ENCODE results near the gene RRP1B.

DNA sequence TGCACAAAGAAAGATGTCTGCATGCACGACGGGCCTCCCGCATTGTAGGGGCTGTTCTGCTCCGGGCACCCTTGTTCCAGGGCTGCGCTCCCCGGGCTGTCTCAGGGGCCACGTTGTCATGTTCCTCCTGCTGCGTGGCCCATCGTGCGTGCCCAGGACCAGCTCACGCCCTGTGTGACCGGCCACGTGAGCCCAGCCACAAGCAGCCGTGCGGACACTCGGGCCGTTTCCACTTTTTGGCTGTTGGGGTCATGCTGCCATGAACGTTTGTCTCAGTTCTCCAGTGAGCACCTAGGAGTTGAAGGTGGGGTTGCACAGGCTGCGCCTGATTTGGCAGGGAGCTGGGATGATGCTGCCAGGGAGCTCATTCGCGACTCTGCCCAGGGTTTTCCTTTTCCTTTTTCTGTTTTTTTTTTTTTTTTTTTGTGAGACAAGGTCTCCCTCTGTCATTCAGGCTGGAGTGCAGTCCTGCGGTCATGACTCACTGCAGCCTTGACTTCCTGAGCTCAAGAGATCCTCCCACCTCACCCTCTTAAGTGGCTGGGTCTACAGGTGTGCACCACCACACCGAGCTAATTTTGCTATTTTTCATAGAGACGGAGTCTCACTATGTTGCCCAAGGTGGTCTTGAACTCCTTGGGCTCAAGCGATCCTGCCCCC, 77.0 kb downstream of the RRP1B start:
- TF ChIP-seq ESRRG (CRISPR knock-in tag; IDR thresholded peaks at IDR 0.05) = no peak
- TF ChIP-seq, protein P1, sequence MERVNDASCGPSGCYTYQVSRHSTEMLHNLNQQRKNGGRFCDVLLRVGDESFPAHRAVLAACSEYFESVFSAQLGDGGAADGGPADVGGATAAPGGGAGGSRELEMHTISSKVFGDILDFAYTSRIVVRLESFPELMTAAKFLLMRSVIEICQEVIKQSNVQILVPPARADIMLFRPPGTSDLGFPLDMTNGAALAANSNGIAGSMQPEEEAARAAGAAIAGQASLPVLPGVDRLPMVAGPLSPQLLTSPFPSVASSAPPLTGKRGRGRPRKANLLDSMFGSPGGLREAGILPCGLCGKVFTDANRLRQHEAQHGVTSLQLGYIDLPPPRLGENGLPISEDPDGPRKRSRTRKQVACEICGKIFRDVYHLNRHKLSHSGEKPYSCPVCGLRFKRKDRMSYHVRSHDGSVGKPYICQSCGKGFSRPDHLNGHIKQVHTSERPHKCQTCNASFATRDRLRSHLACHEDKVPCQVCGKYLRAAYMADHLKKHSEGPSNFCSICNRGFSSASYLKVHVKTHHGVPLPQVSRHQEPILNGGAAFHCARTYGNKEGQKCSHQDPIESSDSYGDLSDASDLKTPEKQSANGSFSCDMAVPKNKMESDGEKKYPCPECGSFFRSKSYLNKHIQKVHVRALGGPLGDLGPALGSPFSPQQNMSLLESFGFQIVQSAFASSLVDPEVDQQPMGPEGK (CRISPR knock-in tag; IDR thresholded peaks at IDR 0.05; ENCODE audit: borderline replicate concordance) = no peak
- no peak for TF ChIP-seq ARNTL (CRISPR knock-in tag; IDR thresholded peaks at IDR 0.05; ENCODE audit: borderline replicate concordance, low read depth)
- TF ChIP-seq ISL1 (CRISPR knock-in tag; IDR thresholded peaks at IDR 0.05) = no peak
- no peak for TF ChIP-seq TOX (CRISPR knock-in tag; IDR thresholded peaks at IDR 0.05; ENCODE audit: borderline replicate concordance)
- no peak for TF ChIP-seq ZNF8 (CRISPR knock-in tag; IDR thresholded peaks at IDR 0.05)
- TF ChIP-seq ZFP30 (CRISPR knock-in tag; IDR thresholded peaks at IDR 0.05) = no peak
- no peak for TF ChIP-seq GLIS3 (CRISPR knock-in tag; IDR thresholded peaks at IDR 0.05)
- no peak for TF ChIP-seq ZC3H10 (CRISPR knock-in tag; IDR thresholded peaks at IDR 0.05)
- TF ChIP-seq, protein P2, sequence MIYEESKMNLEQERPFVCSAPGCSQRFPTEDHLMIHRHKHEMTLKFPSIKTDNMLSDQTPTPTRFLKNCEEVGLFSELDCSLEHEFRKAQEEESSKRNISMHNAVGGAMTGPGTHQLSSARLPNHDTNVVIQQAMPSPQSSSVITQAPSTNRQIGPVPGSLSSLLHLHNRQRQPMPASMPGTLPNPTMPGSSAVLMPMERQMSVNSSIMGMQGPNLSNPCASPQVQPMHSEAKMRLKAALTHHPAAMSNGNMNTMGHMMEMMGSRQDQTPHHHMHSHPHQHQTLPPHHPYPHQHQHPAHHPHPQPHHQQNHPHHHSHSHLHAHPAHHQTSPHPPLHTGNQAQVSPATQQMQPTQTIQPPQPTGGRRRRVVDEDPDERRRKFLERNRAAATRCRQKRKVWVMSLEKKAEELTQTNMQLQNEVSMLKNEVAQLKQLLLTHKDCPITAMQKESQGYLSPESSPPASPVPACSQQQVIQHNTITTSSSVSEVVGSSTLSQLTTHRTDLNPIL (CRISPR knock-in tag; IDR thresholded peaks at IDR 0.05; ENCODE audit: low read depth) = no peak
- no peak for TF ChIP-seq ZFP3 (CRISPR knock-in tag; IDR thresholded peaks at IDR 0.05)

Measured in SK-N-SH treated with all-trans-retinoic acid at 6 μM for 48 hours (cell line).